T follicular helper cell (primary cell): ENCODE results near the gene DTX2.
"Not testable (repeated sequence)": the region's sequence is repeated elsewhere in the genome, so short reads cannot be mapped to it uniquely, and the experiment has no call there.

Experiments used
- DNase-seq: peaks from one replicate; pipeline ENCODE4 v3.0.0-alpha.2; 2020; ENCODE audit warnings: low read depth

Gene DTX2

GRCh38 chr7:76512941-76513816 lies 51.7 kb downstream of the DTX2 start:
- no peak for DNase-seq

- DNase-seq, result no peak
Observed at GRCh38 chr7:76513817-76514799, 52.6 kb downstream of the DTX2 start.

GRCh38 chr7:76514926-76515771 lies 53.6 kb downstream of the DTX2 start:
- DNase-seq, result no peak

- DNase-seq, result peak; percentile 29
Observed at GRCh38 chr7:76515999-76516443, 54.5 kb downstream of the DTX2 start.

DNA sequence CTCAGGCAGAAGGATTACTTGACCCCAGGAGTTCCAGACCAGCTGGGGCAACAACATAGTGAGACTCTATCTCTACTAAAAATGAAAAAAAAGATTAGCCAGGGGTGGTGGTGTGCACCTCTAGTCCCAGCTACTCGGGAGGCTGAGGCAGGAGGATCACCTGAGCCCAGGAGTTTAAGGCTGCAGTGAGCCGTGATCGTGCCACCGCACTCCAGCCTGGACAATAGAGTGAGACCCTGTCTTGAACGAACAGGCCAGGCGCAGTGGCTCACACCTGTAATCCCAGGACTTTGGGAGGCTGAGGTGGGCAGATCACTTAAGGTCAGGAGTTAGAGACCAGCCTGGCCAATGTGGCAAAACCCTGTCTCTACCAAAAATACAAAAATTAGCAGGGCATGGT lies 55.4 kb downstream of the DTX2 start:
- DNase-seq, result not testable (repeated sequence)

DNA sequence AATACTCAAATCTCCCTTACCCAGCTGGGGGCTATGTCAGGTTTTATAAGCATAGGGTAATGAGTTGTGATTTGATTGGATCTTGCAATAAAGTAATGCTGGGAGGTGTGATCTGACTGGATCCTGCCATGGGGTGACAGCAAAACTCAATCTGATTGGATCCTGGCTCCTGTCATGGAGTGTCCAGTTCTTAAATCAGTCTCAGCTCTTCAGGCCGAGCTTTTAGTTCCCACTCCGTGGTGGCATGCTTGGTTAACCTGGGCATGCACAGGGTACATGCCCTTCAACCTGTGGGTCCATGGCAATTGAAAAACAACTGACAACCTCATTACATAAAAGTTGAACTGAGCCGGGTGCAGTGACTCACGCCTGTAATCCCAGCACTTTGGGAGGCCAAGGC lies 64.7 kb downstream of the DTX2 start:
- not testable (repeated sequence) for DNase-seq

- DNase-seq, result not testable (repeated sequence)
Observed at GRCh38 chr7:76531643-76532042, 70.1 kb downstream of the DTX2 start.

DNA sequence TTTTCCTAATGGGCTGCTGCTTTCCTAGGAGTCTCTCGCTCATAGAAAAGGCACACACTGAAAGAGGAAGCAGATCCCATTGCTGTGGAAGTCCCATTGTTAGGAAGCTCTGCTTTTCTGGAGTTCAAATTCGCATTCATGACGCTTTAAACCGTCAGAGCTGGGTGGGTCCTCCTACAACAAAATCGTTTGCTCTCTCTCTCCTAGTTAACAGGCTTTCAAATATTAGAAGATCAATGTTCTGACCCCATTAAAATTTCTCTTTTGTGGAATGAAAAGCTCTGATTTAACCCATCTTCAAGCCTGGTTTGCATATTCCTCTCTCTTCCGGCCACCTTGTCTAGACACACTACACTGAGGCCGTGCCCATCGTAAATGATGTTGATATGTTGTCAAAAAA lies 81.7 kb downstream of the DTX2 start, which contains the start of gene SPDYE16:
Gene SPDYE16 (minus strand): TSS at position 101 of the 400 bp plus-strand sequence. CDS start 1,838 bp downstream, outside the sequence.
- DNase-seq, result not testable (repeated sequence)

DNA sequence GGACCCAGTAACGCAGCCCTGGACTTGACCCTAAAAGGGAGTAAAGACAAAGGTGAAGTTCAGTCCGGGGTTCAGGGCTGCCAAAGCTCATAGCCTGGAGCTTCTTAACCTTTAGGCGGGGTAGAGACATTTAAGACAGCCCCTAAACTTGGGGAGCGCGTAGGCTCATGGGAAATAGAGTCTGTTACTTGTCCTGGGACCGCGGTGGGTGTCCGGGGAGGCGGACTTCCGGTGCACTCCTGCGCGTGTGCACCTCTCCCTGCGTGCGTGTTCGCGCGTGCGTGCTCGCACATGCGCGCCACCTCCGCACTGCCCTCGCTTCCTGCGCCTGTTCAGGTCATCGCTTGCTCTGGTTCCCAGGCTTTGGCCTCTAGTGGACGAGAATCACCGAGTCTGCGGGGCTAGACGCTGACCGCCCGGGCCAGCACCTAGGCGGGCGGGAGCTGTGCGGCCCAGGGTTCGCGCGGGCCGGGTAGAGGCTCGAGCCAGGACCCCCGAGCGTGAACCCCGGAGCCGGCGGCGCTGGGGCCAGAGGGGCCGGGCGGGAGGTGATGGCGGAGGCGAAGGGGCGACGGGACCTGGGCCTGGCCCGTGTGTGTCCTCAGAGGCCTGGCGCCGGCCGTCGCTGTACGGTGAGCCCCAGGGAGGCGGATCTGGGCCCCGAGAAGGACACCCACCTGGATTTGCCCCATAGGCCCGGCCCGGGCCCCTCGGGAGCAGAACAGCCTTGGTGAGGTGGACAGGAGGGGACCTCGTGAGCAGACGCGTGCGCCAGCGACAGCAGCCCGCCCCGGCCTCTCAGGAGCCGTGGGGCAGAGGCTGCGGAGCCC lies 87.7 kb downstream of the DTX2 start:
- DNase-seq, result peak; percentile 63

GRCh38 chr7:76549855-76550248 lies 88.3 kb downstream of the DTX2 start:
- DNase-seq, result not testable (repeated sequence)

- DNase-seq, result not testable (repeated sequence)
Observed at GRCh38 chr7:76551992-76552391, 90.5 kb downstream of the DTX2 start.
